ENCODE measurements around the gene MACROD2.
"Not testable (repeated sequence)": the region's sequence is repeated elsewhere in the genome, so short reads cannot be mapped to it uniquely, and the experiment has no call there.

MACROD2 gene

GRCh38 chr20:15138548-15139126 is 1143.3 kb downstream of the MACROD2 start:
- no peak for DNase-seq (ENCODE audit: low spot score)
- TF ChIP-seq CTCF (IDR thresholded peaks at IDR 0.05; ENCODE audit: borderline replicate concordance, control extremely low read depth, extremely low read depth, insufficient read depth, missing control alignments): no peak
- in situ Hi-C loops (cut with MboI; ENCODE audit: low sequenced_read_pairs, unreplicated experiment): no loop called here

DNA sequence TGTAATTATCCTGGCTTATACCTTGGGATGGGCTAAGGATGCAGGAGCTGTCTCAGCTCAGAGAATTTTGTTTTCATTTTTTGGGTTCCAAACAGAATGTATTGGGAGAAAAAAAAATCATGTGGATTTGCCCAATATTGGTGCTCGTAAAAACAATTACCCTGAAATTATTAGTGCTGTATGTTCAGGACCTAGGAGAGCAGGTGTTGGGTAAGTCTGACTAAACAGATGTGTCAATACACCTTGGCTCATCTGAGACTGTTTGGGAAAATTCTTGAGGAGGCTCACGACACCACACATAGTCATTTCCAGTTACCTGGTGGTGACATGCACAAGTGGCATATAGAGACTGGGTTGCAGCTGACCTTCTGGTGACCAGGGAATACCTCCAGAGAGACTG is 1144.2 kb downstream of the MACROD2 start:
- DNase-seq (ENCODE audit: low spot score): no peak
- in situ Hi-C loops (cut with MboI; ENCODE audit: low sequenced_read_pairs, unreplicated experiment): no loop called here
- no peak for TF ChIP-seq CTCF (IDR thresholded peaks at IDR 0.05; ENCODE audit: borderline replicate concordance, control extremely low read depth, extremely low read depth, insufficient read depth, missing control alignments)

GRCh38 chr20:15140286-15140685 is 1145.0 kb downstream of the MACROD2 start:
- no peak for DNase-seq (ENCODE audit: low spot score)
- in situ Hi-C loops (cut with MboI; ENCODE audit: low sequenced_read_pairs, unreplicated experiment): no loop called here
- TF ChIP-seq CTCF (IDR thresholded peaks at IDR 0.05; ENCODE audit: borderline replicate concordance, control extremely low read depth, extremely low read depth, insufficient read depth, missing control alignments): no peak

- DNase-seq (ENCODE audit: low spot score); in situ Hi-C loops (cut with MboI; ENCODE audit: low sequenced_read_pairs, unreplicated experiment): not testable (repeated sequence)
Measured at GRCh38 chr20:15140940-15141339, 1145.6 kb downstream of the MACROD2 start.

DNA sequence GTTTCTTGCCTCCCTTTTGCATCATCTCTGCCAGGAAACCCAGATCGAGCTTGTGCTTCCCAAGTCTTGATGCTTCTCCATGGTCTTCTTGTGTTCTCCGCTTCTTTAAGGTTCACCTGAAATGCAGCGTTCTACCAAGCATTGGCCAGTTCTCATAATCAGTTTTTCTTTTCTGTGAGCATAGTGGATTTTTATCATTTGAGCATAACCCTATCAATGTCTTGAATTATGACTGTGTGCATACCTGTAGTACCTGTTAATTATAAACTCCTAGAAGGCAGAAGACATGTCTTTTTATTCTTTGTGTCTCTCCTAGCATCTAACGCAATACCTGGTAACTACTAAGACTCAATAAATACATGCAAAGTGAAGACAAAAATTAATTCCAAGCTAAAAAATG is 1146.5 kb downstream of the MACROD2 start:
- no peak for TF ChIP-seq CTCF (IDR thresholded peaks at IDR 0.05; ENCODE audit: borderline replicate concordance, control extremely low read depth, extremely low read depth, insufficient read depth, missing control alignments)
- no peak for DNase-seq (ENCODE audit: low spot score)
- in situ Hi-C loops (cut with MboI; ENCODE audit: low sequenced_read_pairs, unreplicated experiment): no loop called here

DNA sequence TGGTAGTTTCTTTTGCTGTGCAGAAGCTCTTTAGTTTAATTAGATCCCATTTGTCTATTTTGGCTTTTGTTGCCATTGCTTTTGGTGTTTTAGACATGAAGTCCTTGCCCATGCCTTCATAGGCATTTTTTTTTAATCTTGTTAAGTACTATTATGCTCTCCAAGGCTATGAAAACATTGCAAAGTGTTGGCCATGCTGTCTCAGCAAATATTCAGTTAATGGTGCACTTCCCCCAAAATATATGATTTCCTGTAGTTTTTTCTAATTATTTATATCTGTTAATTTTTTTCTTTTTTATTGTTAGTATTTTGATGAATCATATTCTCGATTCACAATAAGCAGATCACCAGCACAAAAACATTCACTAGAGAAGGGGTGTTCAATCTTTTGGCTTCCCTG is 1148.2 kb downstream of the MACROD2 start:
- in situ Hi-C loops (cut with MboI; ENCODE audit: low sequenced_read_pairs, unreplicated experiment): no loop called here

GRCh38 chr20:15144916-15145315 is 1149.6 kb downstream of the MACROD2 start:
- DNase-seq (ENCODE audit: low spot score): no peak
- in situ Hi-C loops (cut with MboI; ENCODE audit: low sequenced_read_pairs, unreplicated experiment): no loop called here
- TF ChIP-seq CTCF (IDR thresholded peaks at IDR 0.05; ENCODE audit: borderline replicate concordance, control extremely low read depth, extremely low read depth, insufficient read depth, missing control alignments): no peak

More for the DNA sequence above, 1148.2 kb downstream of the MACROD2 start:
- no peak for DNase-seq (ENCODE audit: low spot score)
- no peak for TF ChIP-seq CTCF (IDR thresholded peaks at IDR 0.05; ENCODE audit: borderline replicate concordance, control extremely low read depth, extremely low read depth, insufficient read depth, missing control alignments)

All from GM13976 (cell line).